Parathyroid adenoma (tissue), 2 donors: ENCODE results near the gene SCAND1.
"Not testable (repeated sequence)": the region's sequence is repeated elsewhere in the genome, so short reads cannot be mapped to it uniquely, and the experiment has no call there.

Experiments used
- H2AFZ ChIP-seq: fragments of 300-600 bp; sonication (generic); one replicate; pipeline ENCODE4 v1.7.0; 2017; ENCODE audit warnings: antibody characterized with exemption, mild to moderate bottlenecking
- H3K27ac ChIP-seq: fragments of 300-600 bp; sonication (generic); one replicate; pipeline ENCODE4 v1.7.0; 2017
- H3K27me3 ChIP-seq: fragments of 300-600 bp; sonication (generic); one replicate; pipeline ENCODE4 v1.7.0; 2017; ENCODE audit warnings: low read length; ENCODE audit not compliant: control insufficient read depth, insufficient read depth
- H3K36me3 ChIP-seq: fragments of 300-600 bp; sonication (generic); one replicate; pipeline ENCODE4 v1.7.0; 2017; ENCODE audit warnings: low read length; ENCODE audit not compliant: control insufficient read depth, insufficient read depth
- H3K4me1 ChIP-seq: fragments of 300-600 bp; sonication (generic); one replicate; pipeline ENCODE4 v1.7.0; 2017; ENCODE audit warnings: control low read depth
- H3K4me2 ChIP-seq: fragments of 300-600 bp; sonication (generic); one replicate; pipeline ENCODE4 v1.7.0; 2017; ENCODE audit warnings: low read length
- H3K4me3 ChIP-seq: fragments of 300-600 bp; sonication (generic); one replicate; pipeline ENCODE4 v1.7.0; 2017; ENCODE audit warnings: low read depth, low read length
- H3K79me2 ChIP-seq: fragments of 300-600 bp; sonication (generic); one replicate; pipeline ENCODE4 v1.7.0; 2017; ENCODE audit warnings: control low read depth
- H3K9ac ChIP-seq: fragments of 300-600 bp; sonication (generic); one replicate; pipeline ENCODE4 v1.7.0; 2017; ENCODE audit warnings: mild to moderate bottlenecking
- H3K9me3 ChIP-seq: fragments of 300-600 bp; sonication (generic); one replicate; pipeline ENCODE4 v1.7.0; 2017; ENCODE audit warnings: low read length; ENCODE audit not compliant: control insufficient read depth
- TF ChIP-seq, protein P1 (sequence below): fragments of 300-600 bp; sonication (generic); IDR thresholded peaks from one replicate; pipeline ENCODE4 v1.7.0; 2017; ENCODE audit warnings: antibody characterized with exemption, mild to moderate bottlenecking
- donor health status: primary hyperparathyroidism.

SCAND1 gene

DNA sequence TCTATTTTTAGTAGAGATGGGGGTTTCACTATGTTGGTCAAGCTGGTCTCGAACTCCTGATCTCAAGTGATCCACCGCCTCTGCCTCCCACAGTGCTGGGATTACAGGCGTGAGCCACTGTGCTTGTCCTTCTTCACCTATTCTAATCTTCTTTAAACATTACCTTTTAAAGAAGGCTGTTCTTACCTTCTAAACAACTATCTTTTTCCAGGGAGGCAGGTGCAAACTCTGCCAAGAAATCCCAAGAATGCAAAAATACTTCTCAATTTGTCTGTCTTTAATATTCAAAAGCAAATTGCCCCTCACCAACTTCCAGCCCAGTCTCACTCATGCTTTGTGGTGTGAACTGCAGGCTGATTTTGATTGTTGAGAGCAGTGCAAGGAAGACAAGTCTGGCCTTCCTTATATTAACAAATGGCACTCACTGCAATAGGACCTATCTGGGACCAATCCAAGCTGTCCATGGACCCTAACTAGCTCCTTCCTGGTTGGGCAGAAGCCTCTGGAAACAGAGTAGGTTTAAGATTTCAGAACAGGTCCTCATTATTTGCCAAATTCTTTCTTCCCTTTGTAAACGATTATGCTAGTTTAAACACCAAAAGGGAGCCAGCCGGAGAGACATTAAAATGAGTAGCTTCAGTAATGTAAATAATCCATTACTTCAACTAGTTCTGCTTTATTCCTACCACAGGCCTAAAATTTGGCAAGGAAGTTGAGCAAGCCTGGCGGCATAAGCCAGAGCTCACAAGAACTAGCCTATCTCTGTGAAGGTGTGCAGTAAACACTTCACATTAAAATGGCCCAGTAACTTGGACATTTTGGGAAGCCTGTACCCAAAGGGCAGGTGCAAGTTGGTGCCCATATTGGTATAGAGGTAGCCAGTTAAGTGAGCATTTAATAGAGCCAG is 1.6 kb downstream of the SCAND1 start:
- no peaks in the 10 kb centered on the region for H3K9me3 ChIP-seq
- no peak overlapping the region for H2AFZ ChIP-seq
- H3K9ac ChIP-seq: peak overlapping the region; percentile 87
- H3K4me3 ChIP-seq: peak overlapping the region; percentile 94
- TF ChIP-seq, protein P1, sequence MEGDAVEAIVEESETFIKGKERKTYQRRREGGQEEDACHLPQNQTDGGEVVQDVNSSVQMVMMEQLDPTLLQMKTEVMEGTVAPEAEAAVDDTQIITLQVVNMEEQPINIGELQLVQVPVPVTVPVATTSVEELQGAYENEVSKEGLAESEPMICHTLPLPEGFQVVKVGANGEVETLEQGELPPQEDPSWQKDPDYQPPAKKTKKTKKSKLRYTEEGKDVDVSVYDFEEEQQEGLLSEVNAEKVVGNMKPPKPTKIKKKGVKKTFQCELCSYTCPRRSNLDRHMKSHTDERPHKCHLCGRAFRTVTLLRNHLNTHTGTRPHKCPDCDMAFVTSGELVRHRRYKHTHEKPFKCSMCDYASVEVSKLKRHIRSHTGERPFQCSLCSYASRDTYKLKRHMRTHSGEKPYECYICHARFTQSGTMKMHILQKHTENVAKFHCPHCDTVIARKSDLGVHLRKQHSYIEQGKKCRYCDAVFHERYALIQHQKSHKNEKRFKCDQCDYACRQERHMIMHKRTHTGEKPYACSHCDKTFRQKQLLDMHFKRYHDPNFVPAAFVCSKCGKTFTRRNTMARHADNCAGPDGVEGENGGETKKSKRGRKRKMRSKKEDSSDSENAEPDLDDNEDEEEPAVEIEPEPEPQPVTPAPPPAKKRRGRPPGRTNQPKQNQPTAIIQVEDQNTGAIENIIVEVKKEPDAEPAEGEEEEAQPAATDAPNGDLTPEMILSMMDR: no peak
- H3K36me3 ChIP-seq: no peaks in the 10 kb centered on the region
- H3K4me1 ChIP-seq: peaks cover 10% of the 10 kb centered on the region
- H3K4me2 ChIP-seq: peak overlapping the region; percentile 94
- H3K27ac ChIP-seq: peak overlapping the region; percentile 98
- no peaks in the 10 kb centered on the region for H3K27me3 ChIP-seq
- H3K79me2 ChIP-seq: no peaks in the 10 kb centered on the region

DNA sequence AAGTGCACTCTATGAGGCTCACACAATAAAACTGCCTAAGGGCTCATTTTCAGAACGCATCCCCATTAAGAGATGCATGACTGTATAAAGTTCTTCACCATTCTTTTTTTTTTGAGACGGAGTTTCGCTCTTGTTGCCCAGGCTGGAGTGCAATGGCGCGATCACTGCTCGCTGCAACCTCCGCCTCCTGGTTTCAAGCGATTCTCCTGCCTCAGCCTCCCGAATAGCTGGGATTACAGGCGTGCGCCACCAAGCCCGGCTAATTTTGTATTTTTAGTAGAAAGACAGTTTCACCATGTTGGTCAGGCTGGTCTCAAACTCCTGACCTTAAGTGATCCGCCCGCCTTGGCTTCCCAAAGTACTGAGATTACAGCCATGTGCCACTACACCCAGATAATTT is 2.2 kb downstream of the SCAND1 start:
- peak overlapping the region; percentile 98 for H3K27ac ChIP-seq

DNA sequence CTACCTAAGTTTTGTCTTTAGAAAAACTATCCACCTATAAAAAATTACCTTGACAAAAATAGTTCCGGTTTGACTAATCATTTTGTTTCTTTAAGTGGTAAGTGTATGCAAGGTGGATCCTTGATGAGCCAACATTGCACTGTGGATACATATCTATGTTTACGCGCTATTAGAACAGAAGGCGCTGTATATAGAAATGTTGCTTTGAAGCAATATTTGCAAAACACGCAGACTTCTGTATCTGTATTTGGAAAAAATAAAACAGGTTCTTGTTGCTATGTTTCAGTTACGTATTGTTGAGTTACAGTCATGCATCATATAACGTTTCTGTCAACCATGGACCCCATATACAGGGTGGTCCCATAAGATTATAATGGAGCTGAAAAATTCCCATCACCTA is 4.2 kb downstream of the SCAND1 start:
- H2AFZ ChIP-seq: no peak overlapping the region
- H3K36me3 ChIP-seq: no peaks in the 10 kb centered on the region

More for the DNA sequence above, 2.2 kb downstream of the SCAND1 start:
- not testable (repeated sequence) for H2AFZ ChIP-seq, H3K27me3 ChIP-seq, H3K36me3 ChIP-seq, H3K9ac ChIP-seq, H3K4me3 ChIP-seq, H3K9me3 ChIP-seq, H3K4me2 ChIP-seq, H3K79me2 ChIP-seq
- H3K4me1 ChIP-seq: peaks cover 10% of the 10 kb centered on the region

DNA sequence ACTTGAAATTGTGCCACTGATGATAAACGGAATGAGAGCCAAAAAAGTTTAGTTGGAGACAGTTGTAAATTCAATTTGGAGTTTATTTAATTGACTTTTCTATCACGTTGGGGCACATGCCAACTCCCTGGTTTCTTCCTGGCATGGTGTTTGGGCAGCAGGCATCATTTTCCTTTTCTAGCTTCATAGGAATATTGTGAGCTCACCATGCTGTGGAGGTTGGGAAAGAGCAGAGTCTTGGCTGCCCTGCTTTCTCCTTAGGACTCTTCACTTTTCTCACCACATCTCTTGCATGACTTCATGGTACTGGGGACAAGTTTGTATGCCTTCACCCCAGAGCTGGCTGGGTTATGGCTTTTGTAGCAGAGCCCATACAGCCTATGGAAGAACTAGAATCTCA is 6.4 kb downstream of the SCAND1 start:
- Histone ChIP-seq H3K9me3 (no peaks in the 10 kb centered on the region), H3K27ac (no peak overlapping the region), H3K36me3 (no peaks in the 10 kb centered on the region), H3K4me1 (peaks cover 8% of the 10 kb centered on the region), H3K9ac (no peak overlapping the region), H3K27me3 (no peaks in the 10 kb centered on the region), H3K4me3 (no peak overlapping the region), H3K4me2 (no peak overlapping the region), H3K79me2 (no peaks in the 10 kb centered on the region), H2AFZ (no peak overlapping the region)
- TF ChIP-seq, protein P1: no peak

More for the DNA sequence above, 4.2 kb downstream of the SCAND1 start:
- TF ChIP-seq, protein P1: no peak
- H3K4me1 ChIP-seq: peaks cover 10% of the 10 kb centered on the region
- H3K27ac ChIP-seq: no peak overlapping the region
- no peak overlapping the region for H3K4me2 ChIP-seq
- no peak overlapping the region for H3K9ac ChIP-seq
- H3K4me3 ChIP-seq: no peak overlapping the region
- H3K27me3 ChIP-seq: no peaks in the 10 kb centered on the region
- no peaks in the 10 kb centered on the region for H3K79me2 ChIP-seq
- H3K9me3 ChIP-seq: no peaks in the 10 kb centered on the region

DNA sequence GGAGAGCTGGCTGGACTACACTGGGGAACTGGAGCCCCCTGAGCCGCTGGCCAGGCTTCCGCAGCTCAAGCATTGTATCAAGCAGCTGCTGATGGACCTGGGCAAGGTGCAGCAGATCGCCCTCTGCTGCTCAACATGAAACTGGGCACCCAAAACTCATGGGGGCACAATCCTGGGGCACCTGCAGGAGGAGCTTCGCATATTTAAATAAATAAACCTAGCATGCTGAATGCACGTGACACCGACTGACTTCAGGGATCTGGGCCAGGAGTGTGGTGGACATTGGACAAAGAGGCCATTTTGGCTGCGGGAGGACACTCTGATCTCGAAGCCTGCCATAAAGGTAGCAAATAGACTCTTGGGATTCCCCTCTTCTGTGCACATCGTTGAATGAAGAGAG is 6.8 kb downstream of the SCAND1 start:
- Histone ChIP-seq H2AFZ (no peak overlapping the region), H3K4me3 (no peak overlapping the region), H3K4me1 (peaks cover 4% of the 10 kb centered on the region), H3K27me3 (no peaks in the 10 kb centered on the region), H3K79me2 (no peaks in the 10 kb centered on the region), H3K36me3 (no peaks in the 10 kb centered on the region), H3K9ac (no peak overlapping the region), H3K27ac (no peak overlapping the region), H3K4me2 (no peak overlapping the region), H3K9me3 (no peaks in the 10 kb centered on the region)
- TF ChIP-seq, protein P1: peak; percentile 20
